GM23338 (cell line): ENCODE measurements around the gene LHX3. TPM values are rescaled to one million over a fixed set of nuclear protein-coding genes. Genes with fewer than 3 reads are reported as not detected.
A peak's percentile ranks its signal among the peaks of the same experiment; 100 is the strongest.

ENCODE experiments used
- ATAC-seq: fragments of 200-7000 bp; cut with Tn5 transposase; 3 replicates; pipeline ENCODE4 v1.9.1; 2020
- DNase-seq: peaks from one replicate; pipeline ENCODE4 v3.0.0-alpha.2; 2015; ENCODE audit warnings: low spot score
- H2AFZ ChIP-seq: fragments of 200-600 bp; sonication (generic); 2 replicates; pipeline ENCODE4 v1.8.0; 2016; ENCODE audit warnings: antibody characterized with exemption, mild to moderate bottlenecking, moderate library complexity
- H3F3A ChIP-seq: fragments of 200-600 bp; sonication (generic); replicated peaks from 2 replicates; pipeline ENCODE4 v1.8.0; 2017; ENCODE audit warnings: antibody characterized with exemption, mixed run types, low read depth
- H3K27ac ChIP-seq: fragments of 200-600 bp; sonication (generic); 2 replicates; pipeline ENCODE4 v1.6.1; 2016; ENCODE audit warnings: low read depth
- H3K27me3 ChIP-seq: fragments of 200-600 bp; sonication (generic); 2 replicates; pipeline ENCODE4 v1.8.0; 2016; ENCODE audit warnings: mild to moderate bottlenecking, mixed run types, moderate library complexity; ENCODE audit not compliant: insufficient read depth
- H3K36me3 ChIP-seq: fragments of 200-600 bp; sonication (generic); 2 replicates; pipeline ENCODE4 v1.8.0; 2016; ENCODE audit warnings: mild to moderate bottlenecking; ENCODE audit not compliant: insufficient read depth
- H3K4me1 ChIP-seq: fragments of 200-600 bp; sonication (generic); 2 replicates; pipeline ENCODE4 v1.8.0; 2016; ENCODE audit warnings: mild to moderate bottlenecking, moderate library complexity; ENCODE audit not compliant: insufficient read depth
- H3K4me2 ChIP-seq: fragments of 200-600 bp; sonication (generic); 2 replicates; pipeline ENCODE4 v1.7.1; 2017; ENCODE audit warnings: mixed run types
- H3K4me3 ChIP-seq: fragments of 200-600 bp; sonication (generic); 2 replicates; pipeline ENCODE4 v1.6.1; 2016; ENCODE audit warnings: mixed run types
- H3K79me2 ChIP-seq: fragments of 200-600 bp; sonication (generic); replicated peaks from 2 replicates; pipeline ENCODE4 v1.8.0; 2017; ENCODE audit warnings: mild to moderate bottlenecking; ENCODE audit not compliant: insufficient read depth
- H3K9me2 ChIP-seq: fragments of 200-600 bp; sonication (generic); 2 replicates; pipeline ENCODE4 v1.8.0; 2017; ENCODE audit not compliant: insufficient read depth
- H4K20me1 ChIP-seq: fragments of 200-600 bp; sonication (generic); replicated peaks from 2 replicates; pipeline ENCODE4 v1.8.0; 2017; ENCODE audit warnings: mild to moderate bottlenecking; ENCODE audit not compliant: insufficient read depth
- H3K27ac Mint-ChIP-seq: 2 replicates; pipeline ENCODE4 v1.8.0; 2020; ENCODE audit warnings: inconsistent platforms, mild to moderate bottlenecking, moderate library complexity, mixed read lengths
- H3K27me3 Mint-ChIP-seq: 3 replicates; pipeline ENCODE4 v1.8.0; 2022; ENCODE audit warnings: low read depth, mild to moderate bottlenecking, moderate library complexity, mixed read lengths, inconsistent platforms; ENCODE audit not compliant: insufficient read depth, poor library complexity
- H3K36me3 Mint-ChIP-seq: 3 replicates; pipeline ENCODE4 v1.8.0; 2021; ENCODE audit warnings: low read depth, mild to moderate bottlenecking, inconsistent platforms, moderate library complexity, mixed read lengths
- H3K4me1 Mint-ChIP-seq: 3 replicates; pipeline ENCODE4 v1.8.0; 2020; ENCODE audit warnings: mild to moderate bottlenecking, inconsistent platforms, mixed read lengths
- H3K4me3 Mint-ChIP-seq: 3 replicates; pipeline ENCODE4 v1.8.0; 2021; ENCODE audit warnings: moderate library complexity, mild to moderate bottlenecking, inconsistent platforms, mixed read lengths
- H3K9me3 Mint-ChIP-seq: 3 replicates; pipeline ENCODE4 v1.8.0; 2020; ENCODE audit warnings: moderate library complexity, mild to moderate bottlenecking, inconsistent platforms, mixed read lengths
- CREB1 ChIP-seq: fragments of 250-450 bp; sonication (Bioruptor Pico); IDR thresholded peaks from 2 replicates; pipeline ENCODE4 v1.5.0; 2020; ENCODE audit warnings: low read depth, mild to moderate bottlenecking, moderate library complexity
- CTCF ChIP-seq, 2 experiments: fragments of 200-600 bp in 1 of 2; sonication (generic) in 1 of 2; conservative IDR thresholded peaks; 2 replicates each; pipeline versions ENCODE4 v1.5.1 to v1.6.1; 2016 to 2017; ENCODE audit warnings: antibody characterized with exemption in 2 of 2, low read depth in 2 of 2, mild to moderate bottlenecking in 2 of 2, moderate library complexity in 1 of 2
- EZH2 ChIP-seq: fragments of 200-600 bp; sonication (generic); IDR thresholded peaks from one replicate; pipeline ENCODE4 v1.8.0; 2017; ENCODE audit warnings: antibody characterized with exemption, mild to moderate bottlenecking, low read depth; ENCODE audit not compliant: unreplicated experiment
- EZH2phosphoT487 ChIP-seq: fragments of 200-600 bp; sonication (generic); IDR thresholded peaks from one replicate; pipeline ENCODE4 v1.8.1; 2018; ENCODE audit warnings: antibody characterized with exemption; ENCODE audit not compliant: unreplicated experiment
- POLR2AphosphoS5 ChIP-seq: IDR thresholded peaks from 2 replicates; pipeline ENCODE4 v1.6.1; 2016; ENCODE audit warnings: antibody characterized with exemption, low read depth
- ZNF331 ChIP-seq: fragments of 250-450 bp; sonication (Bioruptor Pico); IDR thresholded peaks from 2 replicates; pipeline ENCODE4 v1.5.0; 2020; ENCODE audit warnings: low read depth, mild to moderate bottlenecking, moderate library complexity
- polyA plus RNA-seq: library from polyadenylated mRNA; unstranded; fragments of >200 nt; fragmentation: Nextera tagmentation; extraction: Ambion mirVana; gene quantifications from 2 replicates; pipeline ENCODE4 v1.2.1, GENCODE V29; 2016
- total RNA-seq: library from RNA; depleted of rRNA; stranded (reverse); fragments of >200 nt; shearing (Covaris generic); gene quantifications from 2 replicates; pipeline ENCODE4 v1.2.3, GENCODE V29; 2014

The LHX3 gene
- total and polyA plus RNA-seq, 2 experiments from 2014 or later = 0.08 TPM; not detected in 1

GRCh38 chr9:136174779-136175615 lies 29.9 kb downstream of the LHX3 start:
- no peak overlapping the region for H3K27ac Mint-ChIP-seq
- Histone ChIP-seq H3K9me2 (no peaks in the 10 kb centered on the region), H3K4me2 (no peak overlapping the region), H3K27me3 (no peaks in the 10 kb centered on the region), H3F3A (0 out of 2 replicates have a peak, but pooled peaks cover 3% of the 10 kb centered on the region), H3K36me3 (no peaks in the 10 kb centered on the region), H2AFZ (no peak overlapping the region), H3K4me3 (no peak overlapping the region), H3K4me1 (peaks cover 7% of the 10 kb centered on the region; the same call in 1 of the 2 replicates), H4K20me1 (no peaks in the 10 kb centered on the region), H3K27ac (no peak overlapping the region), H3K79me2 (no peaks in the 10 kb centered on the region)
- H3K36me3 Mint-ChIP-seq = no peaks in the 10 kb centered on the region; the same call in 2 of the 3 replicates
- peaks cover 17% of the 10 kb centered on the region for H3K27me3 Mint-ChIP-seq
- H3K4me1 Mint-ChIP-seq = peaks cover 32% of the 10 kb centered on the region
- ATAC-seq = no peak
- no peak for DNase-seq
- peak in 1 of 2 experiments; percentile 25; a peak in 1 of 4 replicates for TF ChIP-seq CTCF (conservative IDR thresholded peaks at IDR 0.05; ENCODE audit: low read depth in 2 of 2)
- TF ChIP-seq EZH2phosphoT487 = no peak
- H3K9me3 Mint-ChIP-seq = no peaks in the 10 kb centered on the region
- no peak overlapping the region for H3K4me3 Mint-ChIP-seq

GRCh38 chr9:136173648-136174290 lies 31.2 kb downstream of the LHX3 start:
- no peak overlapping the region for H3K4me3 ChIP-seq
- no peaks in the 10 kb centered on the region for H4K20me1 ChIP-seq
- Mint-ChIP-seq H3K27ac (no peak overlapping the region), H3K27me3 (peaks cover 15% of the 10 kb centered on the region), H3K9me3 (no peaks in the 10 kb centered on the region), H3K4me1 (peaks cover 35% of the 10 kb centered on the region), H3K36me3 (no peaks in the 10 kb centered on the region; the same call in 2 of the 3 replicates), H3K4me3 (no peak overlapping the region)
- H3F3A ChIP-seq = 0 out of 2 replicates have a peak, but pooled peaks cover 3% of the 10 kb centered on the region
- H3K79me2 ChIP-seq = no peaks in the 10 kb centered on the region
- DNase-seq = no peak
- no peak overlapping the region for H2AFZ ChIP-seq
- ATAC-seq = no peak
- TF ChIP-seq CREB1 (CRISPR knock-in tag) = no peak
- H3K9me2 ChIP-seq = no peaks in the 10 kb centered on the region
- H3K4me1 ChIP-seq = peaks cover 7% of the 10 kb centered on the region; the same call in 1 of the 2 replicates
- H3K27me3 ChIP-seq = no peaks in the 10 kb centered on the region
- H3K27ac ChIP-seq = no peak overlapping the region
- H3K36me3 ChIP-seq = no peaks in the 10 kb centered on the region
- no peak overlapping the region for H3K4me2 ChIP-seq

- H3K27me3 ChIP-seq = no peaks in the 10 kb centered on the region
- no peaks in the 10 kb centered on the region for H4K20me1 ChIP-seq
- no peak overlapping the region for H3K4me3 ChIP-seq
- no peak overlapping the region for H3K27ac ChIP-seq
- Mint-ChIP-seq H3K36me3 (no peaks in the 10 kb centered on the region; the same call in 2 of the 3 replicates), H3K27ac (no peak overlapping the region; the same call in 1 of the 2 replicates), H3K9me3 (no peaks in the 10 kb centered on the region), H3K4me3 (no peak overlapping the region; the same call in 2 of the 3 replicates), H3K4me1 (peaks cover 30% of the 10 kb centered on the region), H3K27me3 (peaks cover 8% of the 10 kb centered on the region)
- H3F3A ChIP-seq = 0 out of 2 replicates have a peak, but pooled peaks cover 3% of the 10 kb centered on the region
- DNase-seq (peak; percentile 43), ATAC-seq (no peak)
- H3K36me3 ChIP-seq = no peaks in the 10 kb centered on the region
- H3K4me2 ChIP-seq = no peak overlapping the region
- TF ChIP-seq EZH2 = no peak
- no peak for TF ChIP-seq POLR2AphosphoS5
- no peak for TF ChIP-seq ZNF331 (CRISPR knock-in tag)
- peaks cover 7% of the 10 kb centered on the region; the same call in 1 of the 2 replicates for H3K4me1 ChIP-seq
- H3K9me2 ChIP-seq = no peaks in the 10 kb centered on the region
- no peaks in the 10 kb centered on the region for H3K79me2 ChIP-seq
- H2AFZ ChIP-seq = no peak overlapping the region
Measured at GRCh38 chr9:136172412-136173079, 32.4 kb downstream of the LHX3 start.
